SJCRH30 (cell line): ENCODE data around the gene NDUFS2. TPM values are rescaled to one million over a fixed set of nuclear protein-coding genes. Genes with fewer than 3 reads are reported as not detected.
A peak's percentile ranks its signal among the peaks of the same experiment; 100 is the strongest.

Experiments
- DNase-seq, 2 experiments: peaks; one replicate each; pipeline ENCODE4 v3.0.0-alpha.2; 2015 to 2020
- H3K27ac ChIP-seq: fragments of 250-450 bp; sonication (Bioruptor Pico); 2 replicates; pipeline ENCODE4 v1.5.1; 2020; ENCODE audit warnings: mild to moderate bottlenecking, moderate library complexity
- H3K27me3 ChIP-seq: fragments of 250-450 bp; sonication (Bioruptor Pico); 2 replicates; pipeline ENCODE4 v1.5.1; 2020; ENCODE audit warnings: mild to moderate bottlenecking, moderate library complexity
- H3K36me3 ChIP-seq: fragments of 250-450 bp; sonication (Bioruptor Pico); 2 replicates; pipeline ENCODE4 v1.5.1; 2020; ENCODE audit warnings: mild to moderate bottlenecking, moderate library complexity
- H3K4me1 ChIP-seq: fragments of 250-450 bp; sonication (Bioruptor Pico); 2 replicates; pipeline ENCODE4 v1.5.1; 2020; ENCODE audit warnings: mild to moderate bottlenecking, moderate library complexity
- H3K4me3 ChIP-seq: fragments of 250-450 bp; sonication (Bioruptor Pico); 2 replicates; pipeline ENCODE4 v1.5.1; 2020; ENCODE audit warnings: mild to moderate bottlenecking, moderate library complexity
- H3K9me3 ChIP-seq: fragments of 250-450 bp; sonication (Bioruptor Pico); replicated peaks from 2 replicates; pipeline ENCODE4 v1.5.1; 2020; ENCODE audit warnings: mild to moderate bottlenecking, moderate library complexity
- total RNA-seq: library from RNA; depleted of rRNA; stranded (reverse); fragments of >200 nt; shearing (Covaris generic); gene quantifications from 2 replicates; pipeline ENCODE4 v1.2.3, GENCODE V29; 2014; rRNA removed

NDUFS2 gene
- total RNA-seq: 60.3 and 60.5 TPM in 2 replicates

DNA sequence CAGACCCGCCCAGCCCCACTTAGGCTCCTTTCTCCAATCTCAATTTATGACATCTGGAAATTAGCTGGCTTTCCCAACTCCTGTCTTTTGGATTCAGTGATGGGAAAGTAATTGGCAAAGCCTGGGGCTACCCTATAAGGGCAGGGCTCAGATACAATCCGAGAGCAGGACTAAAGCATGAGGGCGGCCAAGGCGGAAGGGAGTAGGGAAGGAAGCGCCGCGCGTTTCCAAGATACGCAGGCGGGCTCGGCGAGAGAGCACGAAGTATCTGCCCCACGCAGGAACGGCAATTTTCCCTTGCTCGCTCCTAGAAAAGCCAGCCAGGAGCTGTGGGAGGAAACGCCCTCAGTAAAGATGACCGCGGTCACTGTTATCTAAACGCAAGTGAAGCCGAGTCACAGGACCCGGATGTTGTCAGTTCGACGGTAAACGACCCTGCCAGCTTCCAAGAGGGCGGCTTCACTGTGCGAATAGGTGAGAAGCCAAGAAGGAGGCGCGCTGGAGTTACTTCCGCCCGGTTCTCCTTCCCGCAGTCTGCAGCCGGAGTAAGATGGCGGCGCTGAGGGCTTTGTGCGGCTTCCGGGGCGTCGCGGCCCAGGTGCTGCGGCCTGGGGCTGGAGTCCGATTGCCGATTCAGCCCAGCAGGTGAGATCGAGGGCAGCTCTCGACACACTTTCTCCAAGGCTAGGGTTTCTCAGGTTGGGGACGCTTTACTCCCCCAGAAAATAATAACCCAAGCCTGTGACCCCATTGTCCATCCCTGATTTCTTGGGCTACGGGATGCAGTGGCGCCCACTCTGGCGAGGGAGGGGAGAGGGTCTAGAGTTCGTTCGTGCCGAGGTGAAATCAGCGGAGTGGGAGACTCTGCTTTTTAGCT lies at the start of gene NDUFS2:
Gene NDUFS2 (plus strand): TSS at position 532 of the 877 bp plus-strand sequence. CDS start 19 bp downstream, at position 551.
- Histone ChIP-seq H3K4me3 (peak within 1 kb of the TSS; percentile 72), H3K36me3 (0 out of 2 replicates have a peak, but pooled peaks cover 4% of the 10 kb centered on the region), H3K27me3 (no peaks in the 10 kb centered on the region), H3K4me1 (peaks cover 21% of the 10 kb centered on the region), H3K27ac (peak within 1 kb of the TSS; percentile 93), H3K9me3 (no peaks in the 10 kb centered on the region)
- peak; percentile 97 to 98 for DNase-seq

DNA sequence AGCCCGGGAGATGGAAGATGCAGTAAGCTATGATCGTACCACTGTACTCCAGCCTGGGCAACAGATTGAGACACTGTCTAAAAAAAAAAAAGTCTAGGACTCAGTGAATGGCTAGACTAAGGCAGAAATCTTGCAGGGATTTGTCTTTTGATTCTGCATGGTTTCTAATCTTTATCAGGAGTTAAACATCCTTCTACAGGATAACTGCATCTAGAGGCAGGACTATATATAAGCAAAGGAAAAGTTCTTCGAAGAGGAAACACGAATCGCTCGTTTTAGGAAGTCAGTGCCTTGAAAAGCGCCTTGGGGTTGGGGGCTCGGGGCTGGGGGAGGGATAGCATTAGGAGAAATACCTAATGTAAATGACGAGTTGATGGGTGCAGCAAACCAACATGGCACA lies 49.0 kb upstream of the NDUFS2 start:
- H3K27ac ChIP-seq: peak overlapping the region; percentile 96; the same call in 1 of the 2 replicates
- H3K36me3 ChIP-seq: no peaks in the 10 kb centered on the region
- H3K27me3 ChIP-seq: no peaks in the 10 kb centered on the region
- no peaks in the 10 kb centered on the region for H3K9me3 ChIP-seq
- peak overlapping the region; percentile 95 for H3K4me3 ChIP-seq
- H3K4me1 ChIP-seq: no peaks in the 10 kb centered on the region
- no peak for DNase-seq

DNA sequence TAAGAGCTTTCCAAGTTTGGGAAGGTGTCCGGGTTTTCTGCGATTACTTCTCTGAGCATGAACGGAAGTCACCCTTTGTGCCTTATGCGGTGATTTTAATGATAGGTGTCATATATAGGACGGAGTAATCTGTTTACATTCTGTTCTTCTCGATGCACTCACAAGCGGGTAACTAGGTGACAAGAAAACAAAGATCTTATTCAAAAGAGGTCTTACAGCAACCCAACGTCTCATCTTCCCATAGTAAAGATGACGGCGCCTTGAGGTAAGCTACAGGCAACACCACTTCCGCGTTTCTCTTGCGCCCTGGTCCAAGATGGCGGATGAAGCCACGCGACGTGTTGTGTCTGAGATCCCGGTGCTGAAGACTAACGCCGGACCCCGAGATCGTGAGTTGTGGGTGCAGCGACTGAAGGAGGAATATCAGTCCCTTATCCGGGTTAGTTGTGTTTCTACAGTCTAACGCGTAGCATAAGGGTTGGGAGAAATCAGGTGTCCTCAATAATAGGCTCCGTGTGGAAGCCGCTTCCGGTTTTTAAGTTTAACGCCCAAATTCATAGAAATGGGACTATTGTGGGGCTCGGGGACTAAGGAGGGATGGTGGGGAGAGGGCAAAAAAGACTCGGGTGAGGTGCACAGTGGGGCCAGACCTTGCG lies 48.4 kb upstream of the NDUFS2 start, which contains the start of gene UFC1:
Gene UFC1 (plus strand): TSS at position 297 of the 656 bp plus-strand sequence. CDS start 20 bp downstream, at position 317.
- Histone ChIP-seq H3K4me3 (peak within 1 kb of the TSS; percentile 95), H3K9me3 (no peaks in the 10 kb centered on the region), H3K4me1 (no peaks in the 10 kb centered on the region), H3K36me3 (no peaks in the 10 kb centered on the region), H3K27ac (peak within 1 kb of the TSS; percentile 96), H3K27me3 (no peaks in the 10 kb centered on the region)
- peak; percentile 81 to 88 for DNase-seq

DNA sequence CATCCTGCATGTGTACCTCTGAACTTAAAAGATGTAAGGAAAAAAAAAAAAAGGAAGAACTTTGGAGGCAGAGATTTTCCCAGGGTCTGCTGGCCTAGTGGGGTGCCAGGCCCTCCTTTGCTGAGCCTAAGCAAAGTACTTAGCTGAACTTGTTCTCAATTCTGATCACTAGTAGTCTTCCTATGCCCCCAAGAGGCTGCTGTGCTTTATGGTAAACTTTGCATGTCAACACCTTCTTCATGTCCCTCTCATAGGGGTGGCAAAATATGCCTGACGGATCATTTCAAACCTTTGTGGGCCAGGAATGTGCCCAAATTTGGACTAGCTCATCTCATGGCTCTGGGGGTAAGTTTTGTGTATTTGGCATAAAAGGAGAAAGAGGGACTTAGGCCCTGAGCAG lies 44.3 kb upstream of the NDUFS2 start:
- Histone ChIP-seq H3K4me3 (no peak overlapping the region), H3K4me1 (no peaks in the 10 kb centered on the region; the same call in 1 of the 2 replicates), H3K9me3 (no peaks in the 10 kb centered on the region), H3K36me3 (no peaks in the 10 kb centered on the region), H3K27me3 (no peaks in the 10 kb centered on the region), H3K27ac (no peak overlapping the region)
- DNase-seq: no peak

DNA sequence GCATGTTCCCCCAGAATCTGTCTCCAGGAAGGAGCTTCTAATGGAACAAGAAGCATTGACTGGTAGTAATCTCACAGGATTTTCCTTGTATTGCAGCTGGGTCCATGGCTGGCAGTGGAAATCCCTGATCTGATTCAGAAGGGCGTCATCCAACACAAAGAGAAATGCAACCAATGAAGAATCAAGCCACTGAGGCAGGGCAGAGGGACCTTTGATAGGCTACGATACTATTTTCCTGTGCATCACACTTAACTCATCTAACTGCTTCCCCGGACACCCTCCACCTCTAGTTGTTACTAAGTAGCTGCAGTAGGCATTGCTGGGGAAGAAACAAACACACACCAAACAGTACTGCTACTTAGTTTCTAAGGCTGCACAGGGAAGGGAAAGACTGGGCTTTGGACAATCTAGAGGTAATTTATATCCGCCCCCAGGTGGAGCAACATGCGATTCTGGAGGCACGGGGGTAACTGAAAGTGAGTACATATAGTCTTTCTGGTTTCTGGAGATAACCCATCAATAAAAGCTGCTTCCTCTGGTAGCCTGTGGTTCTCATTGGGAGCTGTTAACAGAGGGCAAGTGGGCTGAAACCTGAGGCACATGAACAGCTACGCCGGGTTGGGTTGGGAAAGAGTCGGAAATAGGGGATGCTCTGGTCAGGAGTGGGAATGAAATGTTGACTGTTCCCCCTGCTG lies 43.7 kb upstream of the NDUFS2 start:
- no peaks in the 10 kb centered on the region for H3K27me3 ChIP-seq
- DNase-seq: no peak
- no peak overlapping the region for H3K27ac ChIP-seq
- no peaks in the 10 kb centered on the region for H3K9me3 ChIP-seq
- H3K36me3 ChIP-seq: no peaks in the 10 kb centered on the region
- no peaks in the 10 kb centered on the region; the same call in 1 of the 2 replicates for H3K4me1 ChIP-seq
- H3K4me3 ChIP-seq: peak overlapping the region; percentile 79; the same call in 1 of the 2 replicates

DNA sequence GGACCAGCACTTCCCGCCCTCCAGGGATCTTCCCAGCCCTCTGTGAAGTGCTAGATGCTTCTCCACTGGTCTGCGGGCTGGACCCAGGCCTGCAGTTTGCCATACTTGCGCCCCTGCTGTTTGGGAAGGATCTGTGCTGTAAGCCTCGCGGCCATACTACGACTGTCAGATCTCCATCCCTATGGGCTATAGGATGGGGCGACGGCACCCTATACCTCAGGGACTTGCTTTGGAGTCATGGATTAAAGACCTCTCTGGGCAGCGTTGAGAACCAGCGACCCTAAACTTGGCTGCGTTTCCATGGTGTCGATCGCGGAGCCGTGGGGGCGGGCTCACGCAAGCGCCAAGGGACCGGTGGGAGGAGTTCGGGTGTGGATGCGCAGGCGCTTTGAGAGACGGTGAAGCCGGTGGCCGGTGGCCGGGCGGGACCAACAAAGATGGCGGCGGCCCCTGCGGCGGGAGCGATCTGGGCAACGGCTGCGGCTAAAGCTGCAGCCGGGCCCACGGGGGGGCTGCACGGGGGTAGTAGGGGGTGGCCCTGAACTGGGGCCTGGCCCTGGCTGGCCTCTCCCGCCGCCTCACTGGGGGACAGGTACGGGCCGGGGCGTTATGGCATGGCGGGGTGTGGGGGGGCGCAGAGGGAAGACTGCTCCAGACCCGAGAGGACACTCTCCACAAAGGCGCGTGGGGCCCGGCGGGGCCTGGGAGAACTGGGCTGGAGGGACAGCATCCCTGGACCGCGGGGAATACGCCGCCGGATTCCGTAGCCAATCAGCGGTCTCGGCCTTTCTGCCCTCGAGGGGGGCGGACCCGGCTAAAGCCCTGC lies 42.9 kb upstream of the NDUFS2 start, which contains the start of gene USP21:
Gene USP21 (plus strand): TSS at position 414 of the 826 bp plus-strand sequence. CDS start 1,141 bp downstream, outside the sequence.
- Histone ChIP-seq H3K4me1 (no peaks in the 10 kb centered on the region; the same call in 1 of the 2 replicates), H3K9me3 (no peaks in the 10 kb centered on the region), H3K27ac (peak within 1 kb of the TSS; percentile 87), H3K27me3 (no peaks in the 10 kb centered on the region), H3K4me3 (peak within 1 kb of the TSS; percentile 79), H3K36me3 (no peaks in the 10 kb centered on the region)
- peak; percentile 89 to 93 for DNase-seq

DNA sequence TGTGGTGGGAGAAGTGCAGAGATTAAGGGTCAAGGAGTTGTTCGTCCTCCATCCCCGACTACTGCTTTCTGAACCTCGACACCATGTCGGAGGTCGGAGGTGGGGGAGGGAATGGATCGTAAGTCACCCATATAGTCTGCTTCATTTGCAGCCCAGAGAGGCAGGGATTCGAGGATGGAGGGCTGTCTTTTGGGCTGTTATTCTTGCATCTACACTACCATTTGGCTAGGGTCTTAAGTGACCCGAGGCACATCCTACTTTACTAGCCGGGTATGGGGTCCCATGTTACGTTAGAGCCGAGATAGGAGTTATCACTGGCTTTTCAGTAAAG lies 42.3 kb upstream of the NDUFS2 start:
- H3K27ac ChIP-seq: peak overlapping the region; percentile 87
- no peaks in the 10 kb centered on the region for H3K9me3 ChIP-seq
- DNase-seq: no peak
- no peaks in the 10 kb centered on the region for H3K27me3 ChIP-seq
- H3K4me3 ChIP-seq: peak overlapping the region; percentile 79
- no peaks in the 10 kb centered on the region for H3K36me3 ChIP-seq
- H3K4me1 ChIP-seq: no peaks in the 10 kb centered on the region; the same call in 1 of the 2 replicates

DNA sequence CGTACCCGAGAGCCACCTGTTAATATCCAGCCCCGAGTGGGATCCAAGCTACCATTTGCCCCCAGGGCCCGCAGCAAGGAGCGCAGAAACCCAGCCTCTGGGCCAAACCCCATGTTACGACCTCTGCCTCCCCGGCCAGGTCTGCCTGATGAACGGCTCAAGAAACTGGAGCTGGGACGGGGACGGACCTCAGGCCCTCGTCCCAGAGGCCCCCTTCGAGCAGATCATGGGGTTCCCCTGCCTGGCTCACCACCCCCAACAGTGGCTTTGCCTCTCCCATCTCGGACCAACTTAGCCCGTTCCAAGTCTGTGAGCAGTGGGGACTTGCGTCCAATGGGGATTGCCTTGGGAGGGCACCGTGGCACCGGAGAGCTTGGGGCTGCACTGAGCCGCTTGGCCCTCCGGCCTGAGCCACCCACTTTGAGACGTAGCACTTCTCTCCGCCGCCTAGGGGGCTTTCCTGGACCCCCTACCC lies 41.5 kb upstream of the NDUFS2 start:
- Histone ChIP-seq H3K27ac (no peak overlapping the region), H3K4me3 (no peak overlapping the region), H3K9me3 (no peaks in the 10 kb centered on the region), H3K36me3 (no peaks in the 10 kb centered on the region), H3K27me3 (no peaks in the 10 kb centered on the region), H3K4me1 (no peaks in the 10 kb centered on the region; the same call in 1 of the 2 replicates)
- no peak for DNase-seq

DNA sequence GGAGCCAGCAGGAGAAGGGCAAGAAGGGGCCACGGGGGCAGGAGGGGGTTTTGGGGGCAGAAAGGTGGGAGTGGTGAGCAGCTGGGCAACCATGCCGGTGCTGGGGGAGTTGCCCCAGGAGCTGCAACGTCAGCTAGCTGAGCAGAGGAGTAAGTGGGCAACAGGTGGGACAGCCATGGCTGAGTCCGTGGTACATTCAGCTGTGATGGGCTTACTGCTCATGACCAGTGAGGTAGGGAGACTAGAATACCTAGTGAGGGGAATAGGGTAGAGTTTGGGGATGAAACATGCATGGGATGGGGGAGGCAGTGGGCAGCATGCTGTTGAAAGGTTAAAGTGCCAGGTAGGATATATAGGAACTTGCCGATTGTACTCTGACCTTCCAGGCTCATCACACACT lies 40.5 kb upstream of the NDUFS2 start:
- DNase-seq: no peak
- Histone ChIP-seq H3K27ac (no peak overlapping the region), H3K27me3 (no peaks in the 10 kb centered on the region), H3K4me3 (no peak overlapping the region), H3K9me3 (no peaks in the 10 kb centered on the region), H3K36me3 (no peaks in the 10 kb centered on the region), H3K4me1 (no peaks in the 10 kb centered on the region; the same call in 1 of the 2 replicates)

DNA sequence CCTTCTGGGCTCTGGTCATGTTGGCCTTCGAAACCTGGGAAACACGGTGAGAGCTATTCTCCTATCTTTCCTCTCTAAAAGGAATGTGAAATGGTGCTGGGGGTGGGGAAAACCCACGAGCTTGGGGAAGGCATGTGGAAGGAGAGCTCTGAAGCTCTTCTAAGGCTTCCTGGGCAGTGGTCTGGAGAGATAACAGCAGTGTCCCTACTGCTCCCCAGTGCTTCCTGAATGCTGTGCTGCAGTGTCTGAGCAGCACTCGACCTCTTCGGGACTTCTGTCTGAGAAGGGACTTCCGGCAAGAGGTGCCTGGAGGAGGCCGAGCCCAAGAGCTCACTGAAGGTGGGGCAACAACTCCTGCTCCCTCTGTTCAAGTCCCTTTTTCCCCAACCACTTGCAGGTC lies 40.1 kb upstream of the NDUFS2 start:
- DNase-seq: no peak
- no peaks in the 10 kb centered on the region for H3K36me3 ChIP-seq
- no peak overlapping the region for H3K27ac ChIP-seq
- no peaks in the 10 kb centered on the region for H3K27me3 ChIP-seq
- H3K4me1 ChIP-seq: no peaks in the 10 kb centered on the region; the same call in 1 of the 2 replicates
- no peaks in the 10 kb centered on the region for H3K9me3 ChIP-seq
- no peak overlapping the region for H3K4me3 ChIP-seq

DNA sequence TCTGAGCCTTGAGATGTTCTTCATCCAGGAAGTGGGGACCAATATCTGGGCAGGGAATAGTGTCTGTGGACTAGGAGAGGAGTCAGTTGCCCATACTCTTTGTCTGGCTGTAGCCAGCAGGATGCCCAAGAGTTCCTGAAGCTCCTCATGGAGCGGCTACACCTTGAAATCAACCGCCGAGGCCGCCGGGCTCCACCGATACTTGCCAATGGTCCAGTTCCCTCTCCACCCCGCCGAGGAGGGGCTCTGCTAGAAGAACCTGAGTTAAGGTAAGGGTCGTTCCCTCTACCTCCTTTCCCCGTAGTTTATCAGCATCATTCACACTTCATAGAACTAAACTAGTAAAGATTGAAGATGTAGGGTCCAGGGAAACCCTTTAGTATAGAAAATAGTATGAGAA lies 39.4 kb upstream of the NDUFS2 start:
- no peaks in the 10 kb centered on the region for H3K9me3 ChIP-seq
- DNase-seq: no peak

DNA sequence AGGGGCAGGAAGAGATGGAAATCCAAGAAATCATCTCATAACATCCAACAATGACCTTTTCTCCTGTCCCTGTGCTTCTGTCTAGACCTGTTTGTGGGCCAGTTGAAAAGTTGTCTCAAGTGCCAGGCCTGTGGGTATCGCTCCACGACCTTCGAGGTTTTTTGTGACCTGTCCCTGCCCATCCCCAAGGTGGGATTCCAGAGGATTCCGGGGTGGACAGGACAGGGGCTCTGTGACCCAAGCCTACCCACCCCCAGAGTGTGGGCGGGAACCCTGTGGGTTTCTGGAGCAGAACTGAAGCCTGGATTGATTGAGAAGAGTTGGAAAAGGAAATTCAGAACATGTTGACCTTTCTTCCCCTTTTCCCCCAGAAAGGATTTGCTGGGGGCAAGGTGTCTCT lies 38.4 kb upstream of the NDUFS2 start:
- Histone ChIP-seq H3K4me3 (no peak overlapping the region), H3K27ac (no peak overlapping the region), H3K27me3 (no peaks in the 10 kb centered on the region), H3K36me3 (no peaks in the 10 kb centered on the region), H3K9me3 (no peaks in the 10 kb centered on the region), H3K4me1 (no peaks in the 10 kb centered on the region; the same call in 1 of the 2 replicates)
- no peak for DNase-seq

More for the DNA sequence above, 39.4 kb upstream of the NDUFS2 start:
- no peaks in the 10 kb centered on the region for H3K36me3 ChIP-seq
- no peaks in the 10 kb centered on the region for H3K27me3 ChIP-seq
- no peak overlapping the region for H3K4me3 ChIP-seq
- no peak overlapping the region for H3K27ac ChIP-seq
- H3K4me1 ChIP-seq: no peaks in the 10 kb centered on the region; the same call in 1 of the 2 replicates

DNA sequence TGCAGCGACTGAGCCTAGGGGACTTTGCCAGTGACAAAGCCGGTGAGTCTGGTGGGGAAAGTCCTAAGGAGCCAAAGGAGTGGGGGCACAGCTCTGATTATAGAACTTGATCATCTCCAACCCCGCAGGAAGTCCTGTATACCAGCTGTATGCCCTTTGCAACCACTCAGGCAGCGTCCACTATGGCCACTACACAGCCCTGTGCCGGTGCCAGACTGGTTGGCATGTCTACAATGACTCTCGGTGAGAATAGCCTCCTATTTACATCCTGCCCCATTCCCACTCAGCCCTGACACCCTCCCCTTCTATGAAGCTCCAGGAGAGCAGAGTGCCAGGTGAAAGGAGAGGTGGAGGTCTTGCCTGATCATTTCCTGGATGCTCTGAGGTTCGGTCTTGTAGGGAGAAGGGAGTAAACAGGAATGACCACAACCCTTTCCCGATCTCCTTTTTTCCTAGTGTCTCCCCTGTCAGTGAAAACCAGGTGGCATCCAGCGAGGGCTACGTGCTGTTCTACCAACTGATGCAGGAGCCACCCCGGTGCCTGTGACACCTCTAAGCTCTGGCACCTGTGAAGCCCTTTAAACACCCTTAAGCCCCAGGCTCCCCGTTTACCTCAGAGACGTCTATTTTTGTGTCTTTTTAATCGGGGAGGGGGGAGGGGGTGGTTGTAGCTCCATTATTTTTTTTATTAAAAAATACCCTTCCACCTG lies 37.1 kb upstream of the NDUFS2 start:
- no peaks in the 10 kb centered on the region for H3K4me1 ChIP-seq
- no peak overlapping the region for H3K27ac ChIP-seq
- H3K4me3 ChIP-seq: peak overlapping the region; percentile 69
- peaks cover 2% of the 10 kb centered on the region; the same call in 1 of the 2 replicates for H3K36me3 ChIP-seq
- no peaks in the 10 kb centered on the region for H3K9me3 ChIP-seq
- H3K27me3 ChIP-seq: no peaks in the 10 kb centered on the region
- DNase-seq: no peak
